ENCODE measurements around the gene PCDHAC1. TPM values are rescaled to one million over a fixed set of nuclear protein-coding genes. Genes with fewer than 3 reads are reported as not detected.

Gene PCDHAC1
- total and polyA plus RNA-seq, 9 of the 15 experiments (the other 6 are each of a cell fraction or from before 2014, with no cell fraction given): not detected

- H3K27me3 ChIP-seq (ENCODE audit: control insufficient read depth in 2 of 2, insufficient read depth in 2 of 2, low read length in 2 of 2): no peaks in the 10 kb centered on the region
- H3K4me3 ChIP-seq: no peak overlapping the region
- H3K9ac ChIP-seq (ENCODE audit: insufficient read depth in 1 of 2, low read depth in 2 of 2, low read length in 2 of 2): no peak overlapping the region
- no peak overlapping the region for H3K27ac ChIP-seq (ENCODE audit: extremely low read depth, low read depth, low read length)
- in situ Hi-C loops (cut with MboI): no loop called here
- no peak for FAIRE-seq
- no peaks in the 10 kb centered on the region for H3K79me2 ChIP-seq (ENCODE audit: control insufficient read depth, insufficient read depth, low read length)
- H3K4me2 ChIP-seq (ENCODE audit: insufficient read depth, low read length): no peak overlapping the region
- no peaks in the 10 kb centered on the region for H4K20me1 ChIP-seq (replicated peaks; ENCODE audit: control insufficient read depth, insufficient read depth, low read length)
- DNase-seq (ENCODE audit: extremely low read depth in 1 of 4, low spot score in 3 of 4): no peak
- H3K9me1 ChIP-seq (ENCODE audit: control insufficient read depth, insufficient read depth, low read length): no peaks in the 10 kb centered on the region
- ATAC-seq: no peak
- POLR2A ChIA-PET: no interaction called here
- BruUV-seq (replicated peaks): no TSS peak
- TF ChIP-seq LARP7 (IDR thresholded peaks at IDR 0.05) (no peak), STAT5B (CRISPR knock-in tag; IDR thresholded peaks at IDR 0.05) (no peak), CSDE1 (IDR thresholded peaks at IDR 0.05) (no peak), IFI16 (CRISPR knock-in tag; IDR thresholded peaks at IDR 0.05) (no peak), LEF1 (IDR thresholded peaks at IDR 0.05) (no peak), NONO (IDR thresholded peaks at IDR 0.05; ENCODE audit: low read depth in 2 of 2, low read length in 1 of 2) (no peak), SOX6 (IDR thresholded peaks at IDR 0.05) (no peak), KLF1 (tag; IDR thresholded peaks at IDR 0.05) (no peak)
- no peaks in the 10 kb centered on the region for H3K36me3 ChIP-seq (ENCODE audit: control insufficient read depth, insufficient read depth, low read length)
- 0% methylated on average over 2 of the region's 2 CpGs for WGBS (ENCODE audit: insufficient coverage, low coverage, missing lambda C conversion rate)
- H3K4me1 ChIP-seq (replicated peaks in 1 of 2; ENCODE audit: control insufficient read depth in 2 of 2, insufficient read depth in 2 of 2, low read length in 2 of 2): no peaks in the 10 kb centered on the region
- CTCF ChIA-PET (ENCODE audit: low intra/inter-chr PET ratio): no interaction called here
- H2AFZ ChIP-seq (ENCODE audit: low read depth, low read length): no peak overlapping the region
- intact Hi-C loops (cut with micrococcal nuclease): no loop called here
- H3K9me3 ChIP-seq (replicated peaks; ENCODE audit: control insufficient read depth, insufficient read depth, low read depth, low read length): no peaks in the 10 kb centered on the region
Measured at GRCh38 chr5:140946578-140946977, 20.5 kb downstream of the PCDHAC1 start.

GRCh38 chr5:140951636-140952035 lies 25.5 kb downstream of the PCDHAC1 start:
- WGBS (ENCODE audit: insufficient coverage, low coverage, missing lambda C conversion rate): 0% methylated on average over 6 of the region's 6 CpGs
- no peak overlapping the region for H3K4me3 ChIP-seq
- no peaks in the 10 kb centered on the region for H3K79me2 ChIP-seq (ENCODE audit: control insufficient read depth, insufficient read depth, low read length)
- in situ Hi-C loops (cut with MboI): no loop called here
- POLR2A ChIA-PET: no interaction called here
- DNase-seq (ENCODE audit: extremely low read depth in 1 of 4, low spot score in 3 of 4): no peak
- no peak overlapping the region for H2AFZ ChIP-seq (ENCODE audit: low read depth, low read length)
- no peak overlapping the region for H3K9ac ChIP-seq (ENCODE audit: insufficient read depth in 1 of 2, low read depth in 2 of 2, low read length in 2 of 2)
- no peak for ATAC-seq
- H3K9me3 ChIP-seq (replicated peaks; ENCODE audit: control insufficient read depth, insufficient read depth, low read depth, low read length): no peaks in the 10 kb centered on the region
- H3K36me3 ChIP-seq (ENCODE audit: control insufficient read depth, insufficient read depth, low read length): no peaks in the 10 kb centered on the region
- BruUV-seq (replicated peaks): no TSS peak
- FAIRE-seq: no peak
- H3K27ac ChIP-seq (ENCODE audit: extremely low read depth, low read depth, low read length): no peak overlapping the region
- H3K4me1 ChIP-seq (replicated peaks in 1 of 2; ENCODE audit: control insufficient read depth in 2 of 2, insufficient read depth in 2 of 2, low read length in 2 of 2): no peaks in the 10 kb centered on the region
- no peaks in the 10 kb centered on the region for H3K9me1 ChIP-seq (ENCODE audit: control insufficient read depth, insufficient read depth, low read length)
- no peaks in the 10 kb centered on the region for H4K20me1 ChIP-seq (replicated peaks; ENCODE audit: control insufficient read depth, insufficient read depth, low read length)
- CTCF ChIA-PET (ENCODE audit: low intra/inter-chr PET ratio): no interaction called here
- no peak overlapping the region for H3K4me2 ChIP-seq (ENCODE audit: insufficient read depth, low read length)
- no peaks in the 10 kb centered on the region for H3K27me3 ChIP-seq (ENCODE audit: control insufficient read depth in 2 of 2, insufficient read depth in 2 of 2, low read length in 2 of 2)
- intact Hi-C loops (cut with micrococcal nuclease): no loop called here
- no peak for TF ChIP-seq YBX1 (IDR thresholded peaks at IDR 0.05)
- no peak for TF ChIP-seq ZNF41 (CRISPR knock-in tag; conservative IDR thresholded peaks at IDR 0.05)
- no peak for TF ChIP-seq KDM4B (IDR thresholded peaks at IDR 0.05; ENCODE audit: borderline replicate concordance in 2 of 2, low read depth in 1 of 2)
- TF ChIP-seq KDM1A (IDR thresholded peaks at IDR 0.05): no peak
- TF ChIP-seq MCM7 (IDR thresholded peaks at IDR 0.05): no peak
- TF ChIP-seq RNF219 (CRISPR knock-in tag; IDR thresholded peaks at IDR 0.05): no peak
- TF ChIP-seq IRF2 (CRISPR knock-in tag; IDR thresholded peaks at IDR 0.05): no peak
- no peak for TF ChIP-seq ARNT (IDR thresholded peaks at IDR 0.05)
